Prostate gland (tissue), 2 donors: Measurements from ENCODE around the gene MYBBP1A. TPM values are rescaled to one million over a fixed set of nuclear protein-coding genes. Genes with fewer than 3 reads are reported as not detected.

ENCODE experiments used
- DNase-seq: peaks from one replicate; pipeline ENCODE4 v3.0.0-alpha.2; 2019; ENCODE audit warnings: low spot score
- H3K27ac ChIP-seq, 2 donors: fragments of 200-600 bp; sonication (generic); 2 replicates each; pipeline ENCODE4 v1.5.1; 2017 to 2019
- H3K27me3 ChIP-seq: fragments of 200-600 bp; sonication (generic); replicated peaks from 2 replicates; pipeline ENCODE4 v1.5.1; 2019; ENCODE audit not compliant: insufficient read depth
- H3K36me3 ChIP-seq, 2 donors: fragments of 200-600 bp; sonication (generic); 1 replicate in 1 of 2; 2 replicates in 1 of 2; pipeline versions ENCODE4 v1.5.1 to v1.8.1; 2017 to 2019
- H3K4me1 ChIP-seq: fragments of 200-600 bp; sonication (generic); replicated peaks from 2 replicates; pipeline ENCODE4 v1.5.1; 2019
- H3K4me3 ChIP-seq, 2 donors: fragments of 200-600 bp; sonication (generic); 2 replicates each; pipeline ENCODE4 v1.5.1; 2017 to 2019
- H3K9me3 ChIP-seq: fragments of 200-600 bp; sonication (generic); 2 replicates; pipeline ENCODE4 v1.5.1; 2017
- CTCF ChIP-seq, 4 experiments: fragments of 200-600 bp in 2 of 4; fragments of 450-650 bp in 2 of 4; sonication (generic) in 2 of 4; IDR thresholded peaks; 1 replicate in 3 of 4; 2 replicates in 1 of 4; pipeline ENCODE4 v1.5.1; 2016 to 2019; ENCODE audit warnings: antibody characterized with exemption in 4 of 4, mild to moderate bottlenecking in 2 of 4, moderate library complexity in 2 of 4
- POLR2A ChIP-seq: fragments of 450-650 bp; IDR thresholded peaks from one replicate; pipeline ENCODE4 v1.6.1; 2016; ENCODE audit warnings: antibody characterized with exemption, mild to moderate bottlenecking
- POLR2AphosphoS5 ChIP-seq: sonication (generic); formaldehyde crosslinking; IDR thresholded peaks from one replicate; pipeline ENCODE4 v1.6.1; 2017; ENCODE audit warnings: antibody characterized with exemption
- WGBS: methylation state at CpG from one replicate; pipeline ENCODE4 v1.1.5; 2018; 5-methylcytosine and 5-hydroxymethylcytosine counted together
- intact Hi-C: fragments of 100-400 bp; cut with DNase I; formaldehyde crosslinking; loops from one replicate; pipeline ENCODE4 v1.14.2; 2022
- total RNA-seq, 2 donors: library from RNA; depleted of rRNA; stranded (reverse); fragments of >200 nt; gene quantifications; one replicate each; pipeline ENCODE4 v1.1.0, GENCODE V29; 2016

Gene MYBBP1A
- total RNA-seq, 2 donors from 2014 or later, result 44.4 to 71.2 TPM

GRCh38 chr17:4534515-4534914 is 20.7 kb downstream of the MYBBP1A start:
- WGBS, result 71% methylated on average over 16 of the region's 17 CpGs
- DNase-seq, result no peak
- Histone ChIP-seq H3K9me3 (no peaks in the 10 kb centered on the region), H3K36me3 (no peaks in the 10 kb centered on the region), H3K27ac (no peak overlapping the region), H3K4me1 (no peaks in the 10 kb centered on the region), H3K4me3 (no peak overlapping the region), H3K27me3 (no peaks in the 10 kb centered on the region)
- TF ChIP-seq CTCF (IDR thresholded peaks at IDR 0.05) (no peak), POLR2A (no peak), POLR2AphosphoS5 (no peak)
- intact Hi-C loops, result loop anchor here (10.0 kb wide), 1 partner anchor 110 kb away; no protein-coding TSS in a partner anchor

- no peak for TF ChIP-seq CTCF (IDR thresholded peaks at IDR 0.05)
- TF ChIP-seq POLR2AphosphoS5, result no peak
- no peak for TF ChIP-seq POLR2A
- Histone ChIP-seq H3K36me3 (no peaks in the 10 kb centered on the region), H3K9me3 (no peaks in the 10 kb centered on the region), H3K4me3 (no peak overlapping the region), H3K4me1 (no peaks in the 10 kb centered on the region), H3K27me3 (no peaks in the 10 kb centered on the region), H3K27ac (no peak overlapping the region)
- intact Hi-C loops, result loop anchor here (10.0 kb wide), 1 partner anchor 109 kb away; no protein-coding TSS in a partner anchor
- 50% methylated on average over 22 of the region's 23 CpGs for WGBS
- DNase-seq, result no peak
These were observed 21.4 kb downstream of the MYBBP1A start for GRCh38 chr17:4533523-4534504.

- DNase-seq, result no peak
- H3K27ac ChIP-seq, result no peak overlapping the region
- H3K4me1 ChIP-seq, result no peaks in the 10 kb centered on the region
- H3K27me3 ChIP-seq, result no peaks in the 10 kb centered on the region
- no peaks in the 10 kb centered on the region for H3K36me3 ChIP-seq
- no peaks in the 10 kb centered on the region for H3K9me3 ChIP-seq
- no peak overlapping the region for H3K4me3 ChIP-seq
- intact Hi-C loops, result loop anchor here (10.0 kb wide), 1 partner anchor 108 kb away; no protein-coding TSS in a partner anchor
- no peak for TF ChIP-seq POLR2AphosphoS5
- TF ChIP-seq CTCF (IDR thresholded peaks at IDR 0.05), result no peak
- no peak for TF ChIP-seq POLR2A
- WGBS, result 84% methylated on average over 33 of the region's 33 CpGs
These were observed 22.2 kb downstream of the MYBBP1A start for GRCh38 chr17:4532860-4533522.

- no peak overlapping the region for H3K27ac ChIP-seq
- intact Hi-C loops, result loop anchor here (10.0 kb wide), 1 partner anchor 107 kb away; no protein-coding TSS in a partner anchor
These were observed 23.0 kb downstream of the MYBBP1A start for GRCh38 chr17:4531988-4532736.

More at GRCh38 chr17:4531988-4532736, 23.0 kb downstream of the MYBBP1A start:
- Histone ChIP-seq H3K36me3 (no peaks in the 10 kb centered on the region), H3K27me3 (no peaks in the 10 kb centered on the region), H3K9me3 (no peaks in the 10 kb centered on the region), H3K4me1 (no peaks in the 10 kb centered on the region), H3K4me3 (no peak overlapping the region)
- DNase-seq, result no peak
- 93% methylated on average over 17 of the region's 17 CpGs for WGBS
- no peak for TF ChIP-seq POLR2A
